NT2/D1 (cell line): Measurements from ENCODE around the gene SORBS2.

Experiments used
- SUZ12 ChIP-seq: IDR thresholded peaks from 2 replicates; pipeline ENCODE4 v1.6.1; 2011; ENCODE audit not compliant: insufficient read length, insufficient read depth; ENCODE audit errors: extremely low read depth
- ZNF274 ChIP-seq: IDR thresholded peaks from 2 replicates; pipeline ENCODE4 v1.6.1; 2011; ENCODE audit warnings: mild to moderate bottlenecking, low read depth, low read length

GRCh38 chr4:185821029-185821419 lies 9.0 kb upstream of the SORBS2 start:
- TF ChIP-seq ZNF274 = no peak
- no peak for TF ChIP-seq SUZ12
